Measurements from ENCODE around the gene RETREG3. TPM values are rescaled to one million over a fixed set of nuclear protein-coding genes. Genes with fewer than 3 reads are reported as not detected.
A peak's percentile ranks its signal among the peaks of the same experiment; 100 is the strongest.
"Not testable (repeated sequence)": the region's sequence is repeated elsewhere in the genome, so short reads cannot be mapped to it uniquely, and the experiment has no call there.

Gene RETREG3
- total RNA-seq, 1 donor, result 80.3 TPM

DNA sequence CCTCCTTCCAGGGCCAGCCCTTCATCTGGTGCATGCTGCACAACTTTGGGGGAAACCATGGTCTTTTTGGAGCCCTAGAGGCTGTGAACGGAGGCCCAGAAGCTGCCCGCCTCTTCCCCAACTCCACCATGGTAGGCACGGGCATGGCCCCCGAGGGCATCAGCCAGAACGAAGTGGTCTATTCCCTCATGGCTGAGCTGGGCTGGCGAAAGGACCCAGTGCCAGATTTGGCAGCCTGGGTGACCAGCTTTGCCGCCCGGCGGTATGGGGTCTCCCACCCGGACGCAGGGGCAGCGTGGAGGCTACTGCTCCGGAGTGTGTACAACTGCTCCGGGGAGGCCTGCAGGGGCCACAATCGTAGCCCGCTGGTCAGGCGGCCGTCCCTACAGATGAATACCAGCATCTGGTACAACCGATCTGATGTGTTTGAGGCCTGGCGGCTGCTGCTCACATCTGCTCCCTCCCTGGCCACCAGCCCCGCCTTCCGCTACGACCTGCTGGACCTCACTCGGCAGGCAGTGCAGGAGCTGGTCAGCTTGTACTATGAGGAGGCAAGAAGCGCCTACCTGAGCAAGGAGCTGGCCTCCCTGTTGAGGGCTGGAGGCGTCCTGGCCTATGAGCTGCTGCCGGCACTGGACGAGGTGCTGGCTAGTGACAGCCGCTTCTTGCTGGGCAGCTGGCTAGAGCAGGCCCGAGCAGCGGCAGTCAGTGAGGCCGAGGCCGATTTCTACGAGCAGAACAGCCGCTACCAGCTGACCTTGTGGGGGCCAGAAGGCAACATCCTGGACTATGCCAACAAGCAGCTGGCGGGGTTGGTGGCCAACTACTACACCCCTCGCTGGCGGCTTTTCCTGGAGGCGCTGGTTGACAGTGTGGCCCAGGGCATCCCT is 65.7 kb downstream of the RETREG3 start:
- no peak for DNase-seq (ENCODE audit: low read depth)
- TF ChIP-seq, protein P1, sequence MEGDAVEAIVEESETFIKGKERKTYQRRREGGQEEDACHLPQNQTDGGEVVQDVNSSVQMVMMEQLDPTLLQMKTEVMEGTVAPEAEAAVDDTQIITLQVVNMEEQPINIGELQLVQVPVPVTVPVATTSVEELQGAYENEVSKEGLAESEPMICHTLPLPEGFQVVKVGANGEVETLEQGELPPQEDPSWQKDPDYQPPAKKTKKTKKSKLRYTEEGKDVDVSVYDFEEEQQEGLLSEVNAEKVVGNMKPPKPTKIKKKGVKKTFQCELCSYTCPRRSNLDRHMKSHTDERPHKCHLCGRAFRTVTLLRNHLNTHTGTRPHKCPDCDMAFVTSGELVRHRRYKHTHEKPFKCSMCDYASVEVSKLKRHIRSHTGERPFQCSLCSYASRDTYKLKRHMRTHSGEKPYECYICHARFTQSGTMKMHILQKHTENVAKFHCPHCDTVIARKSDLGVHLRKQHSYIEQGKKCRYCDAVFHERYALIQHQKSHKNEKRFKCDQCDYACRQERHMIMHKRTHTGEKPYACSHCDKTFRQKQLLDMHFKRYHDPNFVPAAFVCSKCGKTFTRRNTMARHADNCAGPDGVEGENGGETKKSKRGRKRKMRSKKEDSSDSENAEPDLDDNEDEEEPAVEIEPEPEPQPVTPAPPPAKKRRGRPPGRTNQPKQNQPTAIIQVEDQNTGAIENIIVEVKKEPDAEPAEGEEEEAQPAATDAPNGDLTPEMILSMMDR (IDR thresholded peaks at IDR 0.05; ENCODE audit: insufficient read depth, low read depth, low read length), result no peak
- H3K4me3 ChIP-seq (ENCODE audit: low read depth, low read length), result no peak overlapping the region

- TF ChIP-seq, protein P1 (IDR thresholded peaks at IDR 0.05; ENCODE audit: insufficient read depth, low read depth, low read length), result no peak
- DNase-seq (ENCODE audit: low read depth), result no peak
Measured at GRCh38 chr17:42541041-42541833, 67.9 kb downstream of the RETREG3 start.

GRCh38 chr17:42540558-42540957 is 68.6 kb downstream of the RETREG3 start:
- DNase-seq (ENCODE audit: low read depth); H3K4me3 ChIP-seq (ENCODE audit: low read depth, low read length): not testable (repeated sequence)

More at GRCh38 chr17:42541041-42541833, 67.9 kb downstream of the RETREG3 start:
- no peak overlapping the region for H3K4me3 ChIP-seq (ENCODE audit: low read depth, low read length)

GRCh38 chr17:42538482-42538881 is 70.7 kb downstream of the RETREG3 start:
- DNase-seq (ENCODE audit: low read depth), result no peak
- no peak overlapping the region for H3K4me3 ChIP-seq (ENCODE audit: low read depth, low read length)
- TF ChIP-seq, protein P1 (IDR thresholded peaks at IDR 0.05; ENCODE audit: insufficient read depth, low read depth, low read length), result no peak

DNA sequence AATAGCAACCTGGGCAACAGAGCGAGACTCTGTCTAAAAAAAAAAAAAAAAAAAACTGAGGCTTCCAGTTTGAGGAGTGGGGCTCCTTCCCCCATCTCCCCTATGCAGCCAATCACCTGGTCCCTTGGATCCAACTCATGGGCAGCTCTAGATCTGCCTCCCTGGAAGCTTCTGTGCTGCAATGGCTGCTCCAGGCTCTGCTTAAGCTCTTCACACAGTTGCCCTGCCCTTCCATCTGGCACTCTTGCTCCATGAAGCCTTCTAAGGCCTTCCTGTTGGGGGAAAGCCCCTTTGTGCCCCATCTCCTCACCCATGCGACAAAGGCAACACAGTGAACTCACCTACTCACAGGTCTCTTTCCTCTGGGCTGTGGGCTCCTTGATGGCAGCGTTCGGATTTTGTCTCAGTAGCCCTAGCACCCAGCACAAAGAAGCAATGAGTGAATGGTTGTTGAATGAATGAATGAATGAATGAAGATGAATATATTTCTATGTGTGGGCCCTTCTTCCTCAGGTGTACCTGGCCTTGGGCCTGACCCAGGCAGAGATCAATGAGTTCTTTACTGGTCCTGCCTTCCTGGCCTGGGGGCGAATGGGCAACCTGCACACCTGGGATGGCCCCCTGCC is 71.2 kb downstream of the RETREG3 start:
- TF ChIP-seq, protein P1 (IDR thresholded peaks at IDR 0.05; ENCODE audit: insufficient read depth, low read depth, low read length), result no peak
- DNase-seq (ENCODE audit: low read depth), result no peak
- no peak overlapping the region for H3K4me3 ChIP-seq (ENCODE audit: low read depth, low read length)

GRCh38 chr17:42537156-42537805 is 71.9 kb downstream of the RETREG3 start:
- no peak for DNase-seq (ENCODE audit: low read depth)
- H3K4me3 ChIP-seq (ENCODE audit: low read depth, low read length), result peak overlapping the region; percentile 72
- TF ChIP-seq, protein P1 (IDR thresholded peaks at IDR 0.05; ENCODE audit: insufficient read depth, low read depth, low read length), result no peak
